Glutamatergic neuron (in vitro differentiated cells): ENCODE results near the gene PXYLP1. TPM values are rescaled to one million over a fixed set of nuclear protein-coding genes. Genes with fewer than 3 reads are reported as not detected.

ENCODE experiments used
- DNase-seq: peaks from one replicate; pipeline ENCODE4 v3.0.0; 2022
- H3K27ac Mint-ChIP-seq: one replicate; pipeline ENCODE4 v1.8.0; 2020; ENCODE audit warnings: mild to moderate bottlenecking, mixed read lengths, inconsistent platforms; ENCODE audit not compliant: unreplicated experiment
- H3K27me3 Mint-ChIP-seq: one replicate; pipeline ENCODE4 v1.8.0; 2020; ENCODE audit warnings: mild to moderate bottlenecking, moderate library complexity, mixed read lengths, inconsistent platforms; ENCODE audit not compliant: unreplicated experiment
- H3K36me3 Mint-ChIP-seq: one replicate; pipeline ENCODE4 v1.8.0; 2020; ENCODE audit warnings: mild to moderate bottlenecking, mixed read lengths, inconsistent platforms; ENCODE audit not compliant: unreplicated experiment
- H3K4me1 Mint-ChIP-seq: one replicate; pipeline ENCODE4 v1.8.0; 2020; ENCODE audit warnings: mild to moderate bottlenecking, low read depth, mixed read lengths, inconsistent platforms; ENCODE audit not compliant: unreplicated experiment
- H3K4me3 Mint-ChIP-seq: one replicate; pipeline ENCODE4 v1.8.0; 2020; ENCODE audit warnings: mild to moderate bottlenecking, mixed read lengths, inconsistent platforms; ENCODE audit not compliant: unreplicated experiment
- H3K9me3 Mint-ChIP-seq: one replicate; pipeline ENCODE4 v1.8.0; 2020; ENCODE audit warnings: mild to moderate bottlenecking, moderate library complexity, mixed read lengths, inconsistent platforms; ENCODE audit not compliant: unreplicated experiment
- CTCF ChIP-seq: fragments of 200-600 bp; sonication (generic); IDR thresholded peaks from one replicate; pipeline ENCODE4 v1.5.0; 2021; ENCODE audit not compliant: partially characterized antibody, unreplicated experiment
- total RNA-seq: library from RNA; stranded (reverse); fragmentation: NEBNext Ultra II Directional; extraction: Animal tissue kit (Norgen Biotek cat#: 25700); gene quantifications from one replicate; pipeline ENCODE4 v1.2.1, GENCODE V29; 2021; ENCODE audit not compliant: unreplicated experiment

PXYLP1 gene
- total RNA-seq, 1 donor from 2014 or later, result 42.7 TPM

- Mint-ChIP-seq H3K36me3 (peaks cover 4% of the 10 kb centered on the region), H3K4me3 (no peak overlapping the region), H3K27ac (no peak overlapping the region), H3K9me3 (peaks cover under 1% of the 10 kb centered on the region), H3K4me1 (peaks cover 6% of the 10 kb centered on the region), H3K27me3 (no peaks in the 10 kb centered on the region)
- no peak for DNase-seq
- TF ChIP-seq CTCF, result no peak
These were observed 45.8 kb downstream of the PXYLP1 start for GRCh38 chr3:141277451-141277850.

DNA sequence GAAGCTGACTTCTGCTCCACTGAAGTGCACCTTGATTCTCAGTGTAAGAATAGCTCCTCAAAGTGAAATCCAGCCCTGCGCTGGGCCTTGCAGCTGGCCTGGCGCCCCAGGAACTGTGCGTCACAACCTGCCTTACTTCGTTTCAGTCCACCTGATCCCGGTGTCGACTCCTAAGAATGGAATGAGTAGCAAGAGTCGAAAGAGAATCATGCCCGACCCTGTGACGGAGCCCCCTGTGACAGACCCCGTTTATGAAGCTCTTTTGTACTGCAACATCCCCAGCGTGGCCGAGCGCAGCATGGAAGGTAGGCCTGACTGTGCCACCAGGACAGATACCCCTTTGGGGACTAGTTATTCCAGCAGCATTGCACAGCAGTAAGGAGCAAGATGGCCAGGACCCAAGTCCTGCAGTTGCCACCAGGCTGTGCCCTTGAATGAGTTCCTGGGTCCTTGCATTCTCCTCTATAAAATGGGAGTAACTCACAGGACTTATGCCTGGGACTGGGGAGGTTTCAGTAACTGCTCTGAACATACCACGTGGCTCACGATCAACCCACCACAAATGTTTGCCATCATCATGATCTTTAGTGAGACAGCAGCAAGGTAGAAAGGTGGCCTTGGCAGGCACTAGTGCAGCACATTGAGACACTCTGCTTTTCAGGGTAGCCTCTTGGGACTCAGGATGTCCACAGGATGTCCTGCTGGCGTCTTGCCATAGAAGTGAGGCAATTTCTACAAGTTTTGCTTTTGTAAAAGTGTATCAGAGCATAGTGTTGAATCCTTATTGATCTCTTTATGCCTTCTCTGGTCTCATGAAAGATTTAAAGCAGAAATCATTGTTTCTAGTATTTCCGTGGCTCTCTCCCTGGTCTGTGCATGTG, 46.8 kb downstream of the PXYLP1 start:
- TF ChIP-seq CTCF, result no peak
- no peak for DNase-seq
- Mint-ChIP-seq H3K36me3 (peaks cover 4% of the 10 kb centered on the region), H3K27ac (no peak overlapping the region), H3K4me1 (peaks cover 6% of the 10 kb centered on the region), H3K9me3 (peaks cover 2% of the 10 kb centered on the region), H3K27me3 (no peaks in the 10 kb centered on the region), H3K4me3 (no peak overlapping the region)

- Mint-ChIP-seq H3K36me3 (peaks cover 3% of the 10 kb centered on the region), H3K9me3 (peaks cover 2% of the 10 kb centered on the region), H3K4me3 (no peak overlapping the region), H3K4me1 (peaks cover 6% of the 10 kb centered on the region), H3K27me3 (no peaks in the 10 kb centered on the region), H3K27ac (no peak overlapping the region)
- DNase-seq, result no peak
- peak; percentile 79 for TF ChIP-seq CTCF
These were observed 47.7 kb downstream of the PXYLP1 start for GRCh38 chr3:141279077-141279967.

- Mint-ChIP-seq H3K9me3 (peaks cover 2% of the 10 kb centered on the region), H3K27me3 (no peaks in the 10 kb centered on the region), H3K27ac (no peak overlapping the region), H3K36me3 (no peaks in the 10 kb centered on the region), H3K4me3 (no peak overlapping the region), H3K4me1 (peaks cover 5% of the 10 kb centered on the region)
- no peak for TF ChIP-seq CTCF
- no peak for DNase-seq
These were observed 48.5 kb downstream of the PXYLP1 start for GRCh38 chr3:141280086-141280485.
